Limb (tissue), 2 donors: ENCODE data around the gene VPS8.

Experiments used
- DNase-seq, 2 donors: peaks; one replicate each; pipeline ENCODE4 v3.0.0-alpha.2; 2016; ENCODE audit errors: extremely low spot score in 2 of 2

The VPS8 gene

DNA sequence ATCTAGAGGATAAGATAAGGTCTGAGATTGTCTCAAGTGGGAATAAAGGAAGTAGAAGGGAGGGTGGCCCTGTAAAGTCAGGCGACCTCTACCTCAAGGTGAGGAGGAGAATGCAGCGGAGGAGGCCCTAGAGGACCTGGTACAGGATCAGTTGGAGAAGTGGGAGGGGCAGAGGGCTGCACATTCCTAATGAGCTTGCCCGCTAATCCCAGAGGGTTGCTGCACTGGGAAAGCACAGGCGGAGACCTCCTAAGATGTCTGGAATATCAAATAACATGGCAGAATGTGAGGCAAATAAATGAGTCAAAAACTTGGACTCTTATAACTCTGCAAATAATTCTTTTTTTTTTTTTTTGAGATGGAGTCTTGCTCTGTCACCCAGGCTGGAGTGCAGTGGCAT is 30.2 kb upstream of the VPS8 start:
- DNase-seq, result no peak

DNA sequence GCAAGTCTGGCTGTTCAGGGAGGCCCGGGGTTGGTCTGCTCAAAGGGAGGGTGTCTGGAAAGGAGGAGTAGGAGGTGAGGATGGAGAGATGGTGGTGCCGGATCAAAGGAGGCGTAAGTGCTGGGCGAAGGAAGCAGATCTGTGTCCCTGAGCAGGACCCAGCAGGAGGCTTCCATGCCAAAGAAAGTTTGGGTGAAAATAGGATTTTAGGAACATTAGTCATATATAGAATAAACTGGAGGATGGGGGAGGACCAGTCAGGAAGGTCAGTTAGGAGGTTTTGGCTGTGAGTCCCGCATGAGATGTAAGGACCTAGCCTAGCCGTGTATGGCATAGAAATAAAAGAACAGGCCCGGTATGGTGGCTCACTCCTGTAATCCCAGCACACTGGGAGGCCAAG is 28.6 kb upstream of the VPS8 start:
- DNase-seq, result no peak

DNA sequence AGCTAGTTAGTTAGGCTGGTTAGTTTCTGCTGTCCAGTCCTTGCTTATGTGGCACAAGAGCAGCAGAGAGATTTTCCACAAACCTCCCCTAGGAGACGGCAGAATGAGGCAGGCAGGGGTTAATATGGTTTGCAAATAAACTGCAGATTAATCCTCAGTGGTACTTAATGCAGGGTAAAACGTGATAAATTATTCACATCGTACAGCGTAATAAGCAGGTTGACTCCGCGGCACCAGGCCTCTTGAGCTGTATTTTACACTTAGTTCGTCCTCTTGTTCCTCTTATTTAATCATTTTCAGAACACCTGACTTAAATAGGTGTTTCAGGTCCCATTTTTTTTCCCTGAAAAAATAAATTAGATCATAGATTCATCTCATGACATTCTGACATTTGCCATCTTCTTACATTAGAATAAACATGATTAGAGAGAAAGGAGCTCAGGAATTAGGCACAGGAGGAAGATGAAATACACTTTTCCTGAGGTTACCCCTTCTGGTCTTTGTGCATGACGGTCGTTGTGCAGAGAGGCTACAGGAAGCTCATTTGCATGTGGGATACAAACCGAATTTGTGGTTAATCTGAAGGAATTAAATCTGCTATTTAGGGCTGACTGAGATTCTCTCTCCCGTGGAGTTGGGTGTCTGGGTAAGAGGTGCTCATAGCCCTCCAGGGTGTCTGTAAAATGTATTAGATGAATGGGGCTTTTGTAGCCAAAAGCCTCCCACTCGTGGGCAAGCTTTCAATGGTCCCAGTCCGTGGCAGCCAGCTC is 27.1 kb upstream of the VPS8 start:
- no peak for DNase-seq

DNA sequence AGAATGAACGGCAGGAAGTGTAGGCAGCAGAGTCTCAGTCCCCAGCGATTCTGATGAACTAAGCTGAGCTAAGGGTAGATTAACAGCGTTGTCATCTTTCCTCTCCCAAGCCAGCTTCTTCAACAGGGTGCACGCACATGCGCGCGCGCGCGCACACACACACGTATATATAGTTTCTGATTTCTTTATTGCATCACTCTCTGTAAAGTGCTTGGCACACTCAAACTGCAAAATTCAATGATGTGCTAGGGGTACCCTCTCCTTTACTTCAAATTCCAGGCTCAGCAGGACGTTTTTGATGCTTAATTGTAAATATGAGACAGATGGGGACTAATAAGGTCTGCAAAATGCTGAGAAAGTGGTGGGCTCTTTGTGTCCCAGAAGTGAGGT is 26.1 kb upstream of the VPS8 start:
- no peak for DNase-seq

DNA sequence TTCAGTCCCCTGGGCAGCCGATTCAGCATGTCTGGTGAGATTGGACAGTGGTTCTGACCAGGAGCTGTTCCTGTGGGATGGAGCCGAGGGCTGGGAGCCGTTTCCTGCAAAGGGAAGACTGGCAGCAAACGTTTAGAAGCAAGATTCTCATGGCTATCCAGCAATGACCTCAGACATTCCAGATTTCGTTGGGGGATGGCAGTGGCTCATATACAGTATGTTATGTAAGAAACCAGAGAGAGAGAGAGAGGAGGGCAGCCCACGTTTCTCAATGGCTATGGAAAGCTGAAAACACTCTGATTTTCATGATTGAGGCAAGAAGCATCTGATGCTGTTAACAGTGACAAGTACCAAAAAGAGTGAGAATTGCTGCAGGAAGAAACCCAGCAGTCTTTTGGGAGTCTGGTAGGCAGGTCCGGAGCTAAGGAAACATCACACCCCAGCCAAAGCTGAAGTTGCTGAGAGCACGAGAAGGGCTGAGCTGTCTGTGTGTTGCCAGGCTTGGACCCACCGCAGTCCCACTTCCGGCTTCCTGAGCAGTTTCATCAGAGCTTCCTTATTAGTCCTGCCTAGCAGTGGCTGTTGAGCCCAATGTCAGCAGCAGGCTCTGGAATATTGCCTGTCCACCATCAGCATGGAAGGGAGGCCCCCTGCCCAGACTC is 25.6 kb upstream of the VPS8 start:
- DNase-seq, result peak; percentile 63 to 65

DNA sequence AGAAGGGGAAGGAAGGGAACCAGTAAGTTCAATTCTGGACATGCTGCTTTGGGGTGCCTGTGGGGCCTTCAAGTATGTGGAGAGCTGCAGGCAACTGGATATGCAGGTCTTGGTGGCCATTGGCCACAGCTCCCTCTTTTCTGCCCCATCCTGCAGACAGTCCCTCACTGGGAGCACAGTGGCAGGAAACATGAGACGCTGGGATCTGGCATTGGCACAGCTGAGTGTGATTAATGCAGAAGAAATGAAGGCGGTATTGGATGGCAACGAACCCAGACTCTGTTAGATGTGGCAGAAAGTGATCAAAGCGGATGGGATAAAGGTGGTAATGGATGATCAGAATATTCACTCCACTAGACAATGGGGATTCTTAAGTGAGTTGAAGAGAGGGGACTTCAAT is 23.2 kb upstream of the VPS8 start:
- DNase-seq, result no peak

DNA sequence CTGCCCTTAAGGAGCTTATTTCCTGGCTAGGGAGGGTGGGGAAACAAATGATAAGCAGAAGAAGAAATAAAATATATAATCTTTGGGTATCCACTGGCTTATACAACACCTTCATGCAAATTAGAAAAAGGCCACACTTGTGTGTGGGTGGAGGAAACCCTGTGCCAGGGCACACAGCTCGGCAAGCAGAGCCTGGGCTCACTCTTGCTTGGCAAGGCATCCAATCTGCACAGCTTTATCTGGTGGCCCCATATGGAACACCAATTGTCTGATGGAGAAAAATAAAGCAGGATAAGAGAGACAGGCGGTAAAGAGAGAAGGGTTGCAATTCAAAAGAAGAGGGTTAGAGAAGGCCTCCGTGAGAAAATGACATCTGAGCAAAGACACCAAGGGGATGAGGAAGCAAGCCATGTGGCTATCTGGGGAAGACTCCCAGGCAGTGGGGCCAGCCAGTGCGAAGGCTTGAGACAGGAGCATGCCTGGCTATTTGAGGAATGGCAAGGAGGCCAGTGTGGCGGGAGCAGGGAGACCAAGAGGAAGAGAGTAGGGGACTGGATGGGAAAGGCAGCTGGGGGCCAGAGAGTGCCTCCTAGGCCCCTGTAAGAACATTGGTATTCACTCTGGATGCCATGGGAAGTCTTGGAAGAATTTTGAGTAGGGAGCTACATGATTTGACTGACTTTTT is 22.5 kb upstream of the VPS8 start:
- DNase-seq, result no peak

DNA sequence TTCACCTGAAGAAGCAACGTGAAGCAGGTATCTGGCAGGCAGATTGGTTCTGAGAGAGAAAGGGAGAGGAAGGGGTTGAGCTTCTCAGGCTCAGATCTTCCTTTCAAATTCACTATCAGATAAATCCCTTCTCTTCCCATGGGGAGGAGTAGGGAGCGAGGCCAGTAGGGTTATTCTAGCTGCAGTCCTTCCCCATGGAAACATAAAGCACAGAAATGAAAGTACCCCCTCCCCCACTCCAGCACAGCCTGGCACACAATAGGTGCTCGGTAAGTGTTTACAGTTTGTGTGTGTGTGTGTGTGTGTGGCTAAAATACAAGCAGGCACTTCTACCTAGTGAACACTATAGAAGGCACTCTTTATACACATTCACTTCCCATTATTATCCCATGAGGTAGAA is 20.8 kb upstream of the VPS8 start:
- no peak for DNase-seq

DNA sequence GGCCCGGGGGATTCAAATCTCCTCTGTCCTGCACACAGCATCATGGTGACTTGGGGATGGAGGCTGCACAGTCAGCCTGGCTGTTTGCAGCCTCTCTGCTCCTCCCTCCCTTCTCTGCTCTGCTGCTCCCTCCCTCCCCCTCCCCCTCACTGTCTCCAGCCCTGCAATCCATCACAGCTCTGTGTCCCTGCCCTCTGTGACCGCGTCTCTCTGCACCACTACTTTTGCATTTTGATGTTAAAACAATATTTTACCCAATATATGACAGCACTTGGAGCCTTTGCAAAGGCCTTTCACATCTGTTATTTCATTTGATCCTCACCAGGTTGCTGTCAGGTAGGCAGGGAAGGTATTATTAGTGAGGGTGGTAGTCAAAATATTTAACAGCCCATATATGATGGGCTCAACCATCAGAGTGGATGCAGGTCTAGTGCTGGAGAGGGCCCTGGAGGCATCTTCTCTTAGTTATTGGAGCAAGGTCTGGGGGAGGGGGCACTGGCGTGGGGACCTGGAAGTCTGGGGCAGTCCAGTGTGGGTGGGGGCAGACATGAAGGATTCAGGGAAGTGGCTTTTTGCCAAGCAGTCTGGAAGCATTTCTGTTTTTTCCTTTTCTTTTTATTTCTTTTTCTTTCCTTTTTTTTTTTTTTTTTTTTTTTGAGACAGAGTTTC is 16.3 kb upstream of the VPS8 start:
- no peak for DNase-seq

DNA sequence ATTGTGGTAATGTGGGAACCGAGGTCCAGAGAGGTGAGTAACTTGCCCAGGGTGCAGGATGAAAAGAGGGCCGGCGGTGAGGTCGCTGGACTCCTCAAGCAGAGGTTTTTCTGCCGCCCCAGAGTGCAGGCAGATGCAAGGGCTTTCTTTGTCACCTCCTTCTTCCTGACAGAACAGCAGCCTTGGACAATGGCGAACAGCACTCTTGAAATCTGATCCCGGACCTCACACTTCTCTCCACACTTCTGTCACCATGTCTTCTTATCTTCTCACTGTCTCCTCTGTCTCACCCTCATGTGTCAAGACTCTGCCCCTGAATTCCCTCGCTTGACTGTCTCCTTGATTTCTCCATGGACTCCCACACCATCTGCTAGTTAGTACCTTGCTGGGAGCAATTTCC is 15.4 kb upstream of the VPS8 start:
- DNase-seq, result no peak

DNA sequence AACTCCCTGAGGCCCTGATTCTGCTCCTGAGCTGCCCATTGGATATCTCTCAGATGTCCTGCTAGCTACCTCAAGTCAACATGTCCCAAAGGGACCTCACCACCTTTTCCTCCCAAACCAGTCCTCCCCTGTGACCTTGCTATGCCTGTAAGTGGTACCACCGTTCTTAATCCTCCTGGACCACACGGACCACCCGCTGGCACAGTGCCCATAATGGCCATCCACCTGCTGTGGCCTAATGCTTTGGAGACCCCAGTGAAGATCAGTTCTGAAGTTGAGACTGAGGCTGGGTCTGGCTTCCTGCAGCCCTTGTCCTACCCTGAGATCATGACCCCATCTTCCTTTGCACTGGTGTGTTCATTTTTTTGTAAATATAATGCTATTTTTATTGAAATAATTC is 15.0 kb upstream of the VPS8 start:
- DNase-seq, result no peak

DNA sequence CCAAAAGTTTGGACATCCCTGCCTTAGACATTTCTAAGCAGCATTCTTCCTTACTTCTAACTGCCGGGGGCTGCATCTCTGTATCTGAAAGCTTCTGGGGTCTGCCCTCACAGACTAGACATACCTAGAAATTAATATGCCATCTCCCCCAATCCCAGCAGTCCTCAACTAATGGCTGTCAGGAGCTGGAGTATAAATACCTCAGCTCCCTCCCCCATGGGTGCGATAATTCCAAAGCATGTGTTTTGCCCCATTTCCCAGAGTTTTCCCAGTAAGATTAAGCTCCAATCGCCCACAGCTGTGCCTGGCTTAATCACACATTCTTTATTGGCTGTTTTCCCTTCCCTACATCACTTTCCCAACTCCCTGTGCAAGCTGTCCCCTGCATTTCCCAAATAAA is 13.8 kb upstream of the VPS8 start:
- no peak for DNase-seq

DNA sequence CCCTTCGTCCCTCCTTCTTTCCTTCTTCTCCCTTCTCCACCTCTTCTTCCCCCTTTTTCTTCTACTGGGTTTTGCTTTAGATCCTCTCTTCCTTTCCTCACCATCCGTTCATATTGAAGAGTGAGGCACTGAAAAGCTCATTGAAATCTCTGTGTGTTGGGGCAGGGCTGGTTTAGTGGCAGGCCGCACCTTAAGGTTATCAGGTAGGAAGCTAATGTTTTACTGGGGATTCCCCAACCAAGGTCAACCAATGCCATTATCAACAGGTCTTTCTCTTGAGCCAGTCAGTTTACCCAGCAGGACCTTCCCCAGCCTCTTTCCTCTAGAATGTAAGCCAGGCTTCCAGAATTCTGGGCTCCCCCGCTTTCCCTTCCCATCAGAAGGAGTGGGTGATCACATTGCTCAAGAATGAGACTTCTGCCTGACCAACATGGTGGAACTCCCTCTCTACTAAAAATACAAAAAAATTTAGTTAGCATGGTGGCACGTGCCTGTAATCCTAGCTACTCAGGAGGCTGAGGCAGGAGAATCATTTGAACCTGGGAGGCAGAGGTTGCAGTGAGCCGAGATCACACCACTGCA is 11.5 kb upstream of the VPS8 start:
- no peak for DNase-seq

DNA sequence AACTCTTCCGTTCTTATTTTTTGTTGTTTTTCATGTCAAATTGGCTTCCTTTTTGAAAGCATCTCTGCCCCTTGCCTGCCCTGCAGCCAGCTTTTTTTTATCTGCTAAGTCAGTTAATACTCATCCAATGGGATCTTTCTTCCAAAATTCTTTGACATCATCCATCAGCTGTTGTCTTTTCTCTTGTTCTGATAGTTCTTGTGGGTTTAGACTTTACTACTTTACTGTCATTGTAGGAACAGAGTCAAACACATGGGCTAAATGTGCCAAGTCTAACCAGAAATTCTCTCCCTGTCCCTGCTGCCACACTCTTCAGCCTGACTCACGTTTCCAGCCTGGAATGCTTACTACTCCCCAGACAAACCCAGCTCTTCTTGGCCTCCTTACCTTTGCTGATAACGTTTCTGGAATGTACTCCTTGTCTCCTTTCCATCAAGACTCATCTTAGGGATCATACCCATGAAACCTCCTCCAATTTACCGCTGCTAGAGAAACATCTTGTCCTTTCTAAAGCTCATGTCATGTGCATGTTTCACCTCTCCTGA is 10.7 kb upstream of the VPS8 start:
- no peak for DNase-seq

DNA sequence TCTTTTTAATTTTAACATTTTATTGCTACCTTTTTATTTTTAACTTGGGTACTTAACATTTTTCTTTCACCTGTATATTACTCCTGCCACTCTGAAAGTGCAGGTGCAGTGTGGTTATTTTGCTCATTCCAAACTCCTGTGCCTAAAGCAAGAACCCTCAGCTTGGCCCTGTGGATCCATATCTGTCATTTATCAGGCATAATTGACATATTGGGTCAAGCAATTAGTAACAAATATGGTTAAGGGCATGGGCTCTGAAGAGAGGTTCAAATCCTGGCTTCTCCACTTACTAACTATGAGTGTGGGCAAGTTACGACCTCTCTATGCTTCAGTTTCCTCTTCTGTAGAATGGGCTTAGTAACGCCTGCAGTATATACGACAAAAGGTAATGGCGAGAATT is 9.8 kb upstream of the VPS8 start:
- no peak for DNase-seq

DNA sequence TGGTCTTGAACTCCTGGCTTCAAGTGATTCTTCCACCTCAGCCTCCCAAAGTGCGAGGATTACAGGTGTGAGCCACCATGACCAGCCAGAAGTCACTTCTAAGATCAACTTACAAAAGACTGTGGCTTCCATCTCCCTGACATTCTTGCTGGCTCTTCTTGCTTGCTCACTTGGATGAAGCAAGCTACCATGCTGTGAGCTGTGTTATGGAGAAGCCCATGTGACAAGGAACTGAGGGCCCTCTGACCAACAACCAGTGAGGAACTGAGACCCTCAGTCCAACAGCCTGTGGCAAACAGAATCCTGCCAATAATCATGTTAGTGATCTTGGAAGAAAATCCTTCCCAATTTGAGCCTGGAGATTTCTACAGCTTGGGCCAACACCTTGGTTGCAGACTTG is 7.2 kb upstream of the VPS8 start:
- no peak for DNase-seq

DNA sequence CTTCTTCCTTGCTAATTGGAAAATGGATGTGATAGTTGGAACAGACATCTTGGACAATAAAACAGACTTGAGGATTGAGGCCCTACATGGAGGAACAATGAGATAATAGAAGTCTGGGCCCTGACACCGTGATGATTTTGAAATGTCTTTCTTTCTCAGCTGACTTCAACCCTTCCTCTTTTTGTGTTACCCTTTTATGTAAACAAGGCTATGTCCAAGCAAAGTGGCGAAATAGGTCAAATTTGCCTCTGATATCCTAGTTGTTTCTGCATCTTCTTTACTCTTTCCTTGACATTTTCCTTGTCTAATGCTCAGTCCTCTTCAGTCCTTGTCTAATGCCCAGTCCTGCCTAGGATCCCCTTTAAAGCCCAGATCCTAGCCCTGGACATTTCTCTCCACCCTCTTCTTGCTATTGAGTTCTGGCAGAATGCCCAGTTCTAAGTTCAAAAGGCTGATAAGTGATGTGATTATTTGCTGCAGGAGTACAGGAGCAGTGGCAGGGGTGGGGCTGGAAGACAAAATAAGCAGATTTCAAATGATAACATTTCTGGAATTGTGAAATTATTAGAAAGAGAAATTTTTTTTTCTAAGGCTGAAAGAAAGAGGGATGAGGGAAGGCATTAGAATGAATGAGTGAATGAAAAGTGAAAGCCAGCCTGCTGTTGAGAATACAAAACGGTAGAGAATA is 6.5 kb upstream of the VPS8 start:
- no peak for DNase-seq

DNA sequence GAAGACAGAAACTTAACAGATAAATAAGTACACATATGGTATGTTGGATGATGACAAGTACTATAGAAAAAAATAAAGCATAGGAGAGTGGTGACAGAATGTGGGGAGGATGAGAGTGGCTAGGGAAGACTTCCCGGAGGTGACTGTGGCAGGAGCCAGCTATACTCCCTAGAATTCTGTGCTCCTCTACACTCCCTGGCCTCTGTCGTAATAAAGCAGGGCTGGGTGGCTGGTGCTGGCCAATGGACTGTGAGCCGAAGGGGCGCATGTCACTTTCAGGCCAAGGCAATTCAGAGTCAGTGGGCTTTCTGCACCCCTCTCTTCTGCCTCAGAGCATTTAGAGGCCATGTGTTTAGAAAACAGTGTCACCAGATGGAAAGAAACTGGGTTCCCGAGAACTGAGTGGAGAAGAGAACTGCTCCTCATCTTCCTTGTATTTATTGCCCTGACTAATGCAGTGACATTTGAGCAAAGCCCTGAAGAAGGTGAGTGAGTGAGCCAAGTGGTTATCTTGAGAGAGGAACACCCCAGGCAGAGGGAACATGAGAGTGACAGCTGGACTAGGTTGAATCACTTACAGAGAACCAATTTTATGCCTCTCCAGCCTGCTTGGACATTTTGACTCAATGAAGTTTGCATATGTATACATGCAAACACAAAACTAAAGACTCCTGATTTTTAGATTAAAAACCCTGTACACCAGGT is 5.2 kb upstream of the VPS8 start:
- DNase-seq, result no peak

DNA sequence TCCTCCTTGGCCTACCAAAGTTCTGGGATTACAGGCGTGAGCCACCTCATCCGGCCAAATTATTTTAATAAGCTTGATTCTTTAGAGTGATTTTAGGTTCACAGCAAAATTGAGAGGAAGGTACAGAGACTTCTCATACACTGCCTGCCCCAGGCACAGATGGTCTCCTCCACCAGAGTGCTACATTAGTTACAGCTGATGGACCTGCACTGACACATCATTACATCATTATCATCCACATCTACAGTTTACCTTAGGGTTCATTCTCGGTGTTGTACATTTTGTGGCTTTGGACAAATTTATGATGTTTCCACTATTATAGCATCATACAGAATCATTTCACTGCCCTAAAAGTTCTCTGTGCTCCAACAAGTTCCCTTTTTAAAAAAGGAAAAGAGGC is 4.4 kb upstream of the VPS8 start:
- no peak for DNase-seq

DNA sequence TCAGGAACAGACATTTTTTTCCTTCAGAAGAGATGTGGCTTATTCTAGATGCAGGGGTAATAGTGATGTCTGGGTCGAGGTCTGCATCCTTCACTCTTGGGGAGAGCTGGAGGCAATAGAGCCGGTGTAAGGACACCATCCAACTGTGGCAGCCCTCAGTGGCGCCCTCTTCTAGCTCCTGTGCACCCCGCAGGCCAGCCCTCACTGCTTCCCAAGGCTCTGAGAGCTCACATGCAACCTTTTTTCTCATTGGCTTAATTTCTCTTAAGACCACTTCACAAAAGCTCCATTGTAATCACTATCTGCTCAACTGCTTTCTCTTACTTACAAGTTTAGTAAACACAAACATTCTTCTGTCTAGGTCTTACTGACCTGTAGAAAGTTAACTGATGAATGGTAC is 3.9 kb upstream of the VPS8 start:
- DNase-seq, result no peak
